Lower lobe of right lung (tissue), 2 donors: Measurements from ENCODE around the gene GLCCI1. TPM values are rescaled to one million over a fixed set of nuclear protein-coding genes. Genes with fewer than 3 reads are reported as not detected.
"Not testable (repeated sequence)": the region's sequence is repeated elsewhere in the genome, so short reads cannot be mapped to it uniquely, and the experiment has no call there.

ENCODE experiments used
- ATAC-seq, 2 donors: fragments of 200-7000 bp; cut with Tn5 transposase; one replicate each; pipeline ENCODE4 v1.9.1; 2020 to 2022; ENCODE audit warnings: mild to moderate bottlenecking in 2 of 2, moderate library complexity in 2 of 2
- DNase-seq: peaks from one replicate; pipeline ENCODE4 v3.0.0-alpha.2; 2020
- H3K27ac ChIP-seq: fragments of 200-600 bp; one replicate; pipeline ENCODE4 v1.8.0; 2022
- H3K27me3 ChIP-seq: fragments of 200-600 bp; one replicate; pipeline ENCODE4 v1.8.0; 2022; ENCODE audit warnings: low read depth
- H3K36me3 ChIP-seq: fragments of 200-600 bp; one replicate; pipeline ENCODE4 v1.8.0; 2022; ENCODE audit warnings: mild to moderate bottlenecking
- H3K4me1 ChIP-seq: fragments of 200-600 bp; one replicate; pipeline ENCODE4 v1.8.0; 2022
- H3K4me3 ChIP-seq: fragments of 200-600 bp; one replicate; pipeline ENCODE4 v1.8.0; 2022; ENCODE audit warnings: mild to moderate bottlenecking
- H3K9me3 ChIP-seq: fragments of 200-600 bp; one replicate; pipeline ENCODE4 v1.8.0; 2022
- intact Hi-C: fragments of 100-400 bp; cut with DNase I; formaldehyde crosslinking; loops from one replicate; pipeline ENCODE4 v1.11.0; 2022
- total RNA-seq: library from RNA; stranded (reverse); fragmentation: NEBNext Ultra II Directional; extraction: Animal tissue kit (Norgen Biotek cat#: 25700); gene quantifications from one replicate; pipeline ENCODE4 v1.2.1, GENCODE V29; 2021
- TF ChIP-seq, protein P1 (sequence below): fragments of 200-600 bp; IDR thresholded peaks from one replicate; pipeline ENCODE4 v1.8.0; 2022; ENCODE audit warnings: antibody characterized with exemption, mild to moderate bottlenecking
- donor health status: DM: no; HTN: yes; CAD: no; lungs with severe emphysema.

Gene GLCCI1
- total RNA-seq, 1 donor from 2014 or later = 63.9 TPM

DNA sequence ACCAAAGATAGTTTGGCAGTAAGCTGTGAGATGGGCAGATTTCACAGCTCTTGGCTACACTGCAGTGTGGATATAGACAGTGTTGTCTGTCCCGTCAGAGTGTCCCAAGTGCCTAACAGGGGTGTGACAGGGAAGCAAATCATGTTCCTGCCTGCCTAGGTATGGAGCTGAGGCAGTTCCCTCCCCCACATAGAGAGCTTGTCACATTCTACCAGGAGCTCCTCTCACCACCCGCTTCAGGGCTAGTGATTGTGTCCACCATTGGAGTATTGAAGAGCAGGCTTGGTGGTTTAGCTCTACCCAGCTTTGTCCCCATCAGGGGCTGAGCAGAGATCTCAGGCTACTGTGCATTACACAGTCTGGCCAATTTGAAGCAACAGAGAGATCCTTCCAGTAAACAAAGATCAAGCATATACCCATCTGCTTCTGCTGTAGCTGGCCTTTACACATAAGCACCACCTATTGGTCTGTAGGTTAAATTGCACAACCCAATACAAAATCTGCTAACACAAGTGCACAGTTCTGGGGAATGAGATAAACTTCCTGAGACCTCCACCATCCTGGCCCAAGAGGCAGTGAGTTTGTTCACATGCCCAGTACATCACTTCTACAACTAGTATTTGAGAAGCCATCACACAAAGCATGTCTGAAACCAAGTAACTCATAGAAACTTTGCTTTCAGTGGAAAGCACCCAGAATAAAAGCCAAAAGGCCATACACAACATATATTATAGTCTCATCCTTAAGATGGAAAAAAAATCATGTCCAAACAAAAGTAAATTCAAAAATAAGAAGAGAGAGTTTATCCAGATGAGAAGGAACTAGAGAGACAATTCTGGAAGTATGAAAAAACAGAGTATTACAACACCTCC, 67.3 kb downstream of the GLCCI1 start:
- H3K27ac ChIP-seq = no peak overlapping the region
- no peaks in the 10 kb centered on the region for H3K27me3 ChIP-seq
- ATAC-seq (peak; percentile 71 to 78), DNase-seq (no peak)
- intact Hi-C loops = no loop called here
- no peaks in the 10 kb centered on the region for H3K4me1 ChIP-seq
- no peaks in the 10 kb centered on the region for H3K36me3 ChIP-seq
- H3K9me3 ChIP-seq = no peaks in the 10 kb centered on the region
- no peak overlapping the region for H3K4me3 ChIP-seq
- TF ChIP-seq, protein P1, sequence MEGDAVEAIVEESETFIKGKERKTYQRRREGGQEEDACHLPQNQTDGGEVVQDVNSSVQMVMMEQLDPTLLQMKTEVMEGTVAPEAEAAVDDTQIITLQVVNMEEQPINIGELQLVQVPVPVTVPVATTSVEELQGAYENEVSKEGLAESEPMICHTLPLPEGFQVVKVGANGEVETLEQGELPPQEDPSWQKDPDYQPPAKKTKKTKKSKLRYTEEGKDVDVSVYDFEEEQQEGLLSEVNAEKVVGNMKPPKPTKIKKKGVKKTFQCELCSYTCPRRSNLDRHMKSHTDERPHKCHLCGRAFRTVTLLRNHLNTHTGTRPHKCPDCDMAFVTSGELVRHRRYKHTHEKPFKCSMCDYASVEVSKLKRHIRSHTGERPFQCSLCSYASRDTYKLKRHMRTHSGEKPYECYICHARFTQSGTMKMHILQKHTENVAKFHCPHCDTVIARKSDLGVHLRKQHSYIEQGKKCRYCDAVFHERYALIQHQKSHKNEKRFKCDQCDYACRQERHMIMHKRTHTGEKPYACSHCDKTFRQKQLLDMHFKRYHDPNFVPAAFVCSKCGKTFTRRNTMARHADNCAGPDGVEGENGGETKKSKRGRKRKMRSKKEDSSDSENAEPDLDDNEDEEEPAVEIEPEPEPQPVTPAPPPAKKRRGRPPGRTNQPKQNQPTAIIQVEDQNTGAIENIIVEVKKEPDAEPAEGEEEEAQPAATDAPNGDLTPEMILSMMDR = peak; percentile 39

DNA sequence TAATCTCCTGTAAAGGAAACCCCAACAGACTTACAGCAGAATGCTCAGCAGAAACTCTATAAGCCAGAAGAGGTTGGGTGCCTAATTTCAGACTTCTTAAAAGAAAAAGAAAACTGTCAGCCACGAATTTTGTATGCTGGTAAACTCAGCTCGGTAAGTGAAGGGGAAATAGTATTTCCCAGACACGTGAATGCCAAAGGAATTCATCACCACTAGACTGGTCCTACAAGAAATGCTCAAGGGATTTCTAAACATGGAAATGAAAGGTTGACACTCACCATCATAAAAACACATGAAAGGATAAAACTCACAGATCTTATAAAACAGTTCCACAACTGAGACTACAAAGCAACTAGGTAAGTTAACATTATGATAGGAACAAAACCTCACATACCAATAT, 68.6 kb downstream of the GLCCI1 start:
- TF ChIP-seq, protein P1 = no peak
- no peak overlapping the region for H3K27ac ChIP-seq
- no peaks in the 10 kb centered on the region for H3K36me3 ChIP-seq
- H3K27me3 ChIP-seq = no peaks in the 10 kb centered on the region
- intact Hi-C loops = no loop called here
- no peak for ATAC-seq
- H3K4me1 ChIP-seq = no peaks in the 10 kb centered on the region
- no peak for DNase-seq
- no peak overlapping the region for H3K4me3 ChIP-seq
- H3K9me3 ChIP-seq = no peaks in the 10 kb centered on the region

DNA sequence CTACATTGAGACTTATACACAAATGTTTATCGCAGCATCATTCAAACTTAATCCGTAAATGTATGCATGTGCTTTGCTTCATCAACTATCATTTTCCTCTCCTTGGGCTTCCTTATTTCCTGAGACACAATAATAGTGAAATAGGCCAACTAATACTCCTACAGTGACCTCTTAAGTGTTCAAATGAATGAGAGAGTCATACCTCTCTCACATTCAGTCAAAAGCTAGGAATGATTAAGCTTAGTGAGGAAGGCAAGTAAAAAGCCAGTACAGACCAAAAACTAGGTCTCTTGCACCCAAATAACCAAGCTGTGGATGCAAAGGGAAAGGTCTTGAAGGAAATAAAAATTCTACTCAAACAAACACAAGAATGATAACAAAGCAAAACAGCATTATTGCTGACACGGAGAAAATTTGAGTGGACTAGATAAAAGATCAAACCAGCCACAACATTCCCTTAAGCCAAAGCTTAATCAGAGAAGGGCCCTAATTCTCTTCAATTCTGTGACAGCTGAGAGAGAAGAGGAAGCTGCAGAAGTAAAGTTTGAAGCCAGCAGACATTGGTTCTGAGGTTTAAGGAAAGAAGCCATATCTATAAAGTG, 72.3 kb downstream of the GLCCI1 start:
- ATAC-seq (no peak), DNase-seq (no peak)
- Histone ChIP-seq H3K9me3 (no peaks in the 10 kb centered on the region), H3K4me3 (no peak overlapping the region), H3K36me3 (peaks cover 7% of the 10 kb centered on the region), H3K27me3 (no peaks in the 10 kb centered on the region), H3K27ac (no peak overlapping the region), H3K4me1 (no peaks in the 10 kb centered on the region)
- intact Hi-C loops = no loop called here
- TF ChIP-seq, protein P1 = no peak

DNA sequence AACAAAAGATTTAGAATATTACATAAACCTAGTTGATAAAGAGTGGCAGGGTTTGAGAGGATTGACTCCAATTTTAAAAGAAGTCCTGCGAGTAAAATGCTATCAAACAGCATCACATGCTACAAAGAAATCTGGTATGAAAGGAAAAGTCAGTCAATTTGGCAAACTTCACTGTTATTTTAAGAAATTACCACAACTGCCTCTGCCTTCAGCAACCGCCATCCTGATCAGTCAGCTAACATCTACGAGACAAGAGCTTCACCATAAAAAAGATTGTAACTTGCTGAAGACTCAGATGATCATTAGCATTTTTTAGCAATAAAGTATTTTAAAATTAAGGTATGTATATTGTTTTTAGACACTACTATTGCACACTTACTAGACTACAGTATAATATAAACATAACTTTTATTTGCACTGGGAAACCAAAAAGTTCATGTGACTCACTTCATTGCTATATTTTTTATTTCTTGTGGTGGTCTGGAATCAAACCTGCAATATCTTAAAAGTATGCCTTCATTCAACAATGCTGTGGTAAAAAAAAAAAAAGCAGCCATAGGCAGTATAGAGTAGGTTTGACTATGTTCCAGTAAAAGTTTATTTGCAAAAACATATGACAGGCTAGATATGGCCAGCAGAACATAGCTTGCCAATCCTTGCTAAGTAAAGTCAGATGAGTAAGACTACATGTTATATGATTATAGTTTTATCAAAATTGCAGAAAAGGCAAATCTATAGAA, 74.4 kb downstream of the GLCCI1 start:
- H3K4me1 ChIP-seq = no peaks in the 10 kb centered on the region
- ATAC-seq (no peak), DNase-seq (no peak)
- H3K4me3 ChIP-seq = no peak overlapping the region
- intact Hi-C loops = no loop called here
- peaks cover 7% of the 10 kb centered on the region for H3K36me3 ChIP-seq
- no peaks in the 10 kb centered on the region for H3K27me3 ChIP-seq
- H3K27ac ChIP-seq = no peak overlapping the region
- no peaks in the 10 kb centered on the region for H3K9me3 ChIP-seq
- TF ChIP-seq, protein P1 = no peak

DNA sequence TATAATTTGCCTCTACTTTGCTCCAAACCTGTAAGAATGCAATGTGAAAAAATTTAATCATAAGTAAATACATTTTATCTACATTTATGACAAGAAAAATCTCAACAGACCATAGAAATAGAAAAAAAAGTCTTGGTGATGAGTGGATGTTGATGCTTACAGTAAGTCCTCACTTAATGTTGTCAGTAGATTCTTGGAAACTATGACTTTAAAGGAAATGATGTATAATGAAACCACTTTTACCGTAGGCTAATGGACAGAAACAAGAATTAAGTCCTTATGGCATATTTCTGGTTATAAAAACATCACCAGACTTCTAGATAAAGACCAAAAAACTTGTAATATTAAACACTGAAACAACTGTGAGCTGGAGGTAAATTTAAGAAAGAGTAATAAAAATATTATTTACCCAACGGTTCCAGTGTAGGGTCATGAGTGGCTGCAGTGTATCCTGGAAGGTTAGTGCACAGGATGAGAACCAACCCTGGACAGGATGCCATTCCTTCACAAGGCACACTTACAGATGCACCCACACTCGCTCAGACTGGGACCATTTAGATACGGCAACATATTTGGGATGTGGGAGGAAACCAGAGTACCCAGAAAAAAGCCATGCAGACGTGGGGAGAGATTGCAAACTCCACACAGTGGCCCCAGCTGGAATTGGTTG, 76.3 kb downstream of the GLCCI1 start:
- no peak overlapping the region for H3K27ac ChIP-seq
- TF ChIP-seq, protein P1 = no peak
- no peaks in the 10 kb centered on the region for H3K27me3 ChIP-seq
- peaks cover 7% of the 10 kb centered on the region for H3K36me3 ChIP-seq
- H3K4me3 ChIP-seq = no peak overlapping the region
- no peaks in the 10 kb centered on the region for H3K4me1 ChIP-seq
- H3K9me3 ChIP-seq = no peaks in the 10 kb centered on the region
- no peak for ATAC-seq
- DNase-seq = no peak
- intact Hi-C loops = no loop called here

DNA sequence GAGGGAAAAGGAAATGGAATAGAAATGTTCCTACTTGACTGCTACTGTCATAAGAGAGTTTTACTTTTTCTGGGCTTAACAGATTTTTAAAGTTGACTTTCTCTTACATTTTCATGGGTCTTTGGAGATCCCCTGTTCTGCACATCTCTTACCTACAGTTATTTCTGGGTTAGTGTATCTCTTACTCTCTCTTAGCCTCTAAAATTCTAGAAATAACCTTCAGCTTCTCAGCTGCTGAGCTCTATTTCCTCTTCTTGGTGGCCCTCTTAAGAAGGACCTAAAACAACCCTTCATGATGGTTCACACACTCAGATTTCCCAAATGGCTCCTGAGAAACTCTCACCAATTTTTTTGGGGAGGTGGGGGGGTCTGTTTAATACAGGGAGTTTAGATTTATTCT, 79.5 kb downstream of the GLCCI1 start:
- H3K27ac ChIP-seq, H3K4me1 ChIP-seq, H3K36me3 ChIP-seq, ATAC-seq, DNase-seq, H3K27me3 ChIP-seq, H3K9me3 ChIP-seq, H3K4me3 ChIP-seq, intact Hi-C loops: not testable (repeated sequence)
